MM.1S (cell line): ENCODE measurements around the gene POU4F1.

Experiments
- DNase-seq: peaks from one replicate; pipeline ENCODE4 v3.0.0-alpha.2; 2015
- H2AFZ ChIP-seq: fragments of 300-600 bp; sonication (generic); 2 replicates; pipeline ENCODE4 v1.6.0; 2016; ENCODE audit warnings: antibody characterized with exemption, low read length
- H3F3A ChIP-seq: fragments of 300-600 bp; sonication (generic); 2 replicates; pipeline ENCODE4 v1.6.1; 2016; ENCODE audit warnings: mild to moderate bottlenecking, antibody characterized with exemption, low read length, moderate library complexity, mixed read lengths; ENCODE audit not compliant: insufficient read depth
- H3K27ac ChIP-seq: fragments of 300-600 bp; sonication (generic); 2 replicates; pipeline ENCODE4 v1.5.1; 2016; ENCODE audit warnings: mild to moderate bottlenecking, low read length
- H3K27me3 ChIP-seq: fragments of 300-600 bp; sonication (generic); replicated peaks from 2 replicates; pipeline ENCODE4 v1.6.0; 2016; ENCODE audit warnings: low read length; ENCODE audit not compliant: insufficient read depth
- H3K36me3 ChIP-seq: fragments of 300-600 bp; sonication (generic); replicated peaks from 2 replicates; pipeline ENCODE4 v1.6.1; 2016; ENCODE audit warnings: mild to moderate bottlenecking, low read length, mixed read lengths; ENCODE audit not compliant: insufficient read depth
- H3K4me1 ChIP-seq: fragments of 300-600 bp; sonication (generic); 2 replicates; pipeline ENCODE4 v1.6.1; 2016; ENCODE audit warnings: low read length, mixed read lengths
- H3K4me2 ChIP-seq: fragments of 300-600 bp; sonication (generic); 2 replicates; pipeline ENCODE4 v1.6.0; 2016; ENCODE audit warnings: low read depth, low read length
- H3K4me3 ChIP-seq: fragments of 300-600 bp; sonication (generic); 2 replicates; pipeline ENCODE4 v1.5.1; 2016; ENCODE audit warnings: low read length, mixed read lengths
- H3K79me2 ChIP-seq: fragments of 300-600 bp; sonication (generic); 2 replicates; pipeline ENCODE4 v1.6.1; 2016; ENCODE audit warnings: mixed run types, low read length, mixed read lengths
- H3K9ac ChIP-seq: fragments of 300-600 bp; sonication (generic); 2 replicates; pipeline ENCODE4 v1.6.1; 2016; ENCODE audit warnings: low read length, mixed read lengths
- H3K9me2 ChIP-seq: fragments of 300-600 bp; sonication (generic); replicated peaks from 2 replicates; pipeline ENCODE4 v1.6.1; 2016; ENCODE audit warnings: mild to moderate bottlenecking, low read length, mixed read lengths; ENCODE audit not compliant: insufficient read depth
- H3K9me3 ChIP-seq: fragments of 300-600 bp; sonication (generic); replicated peaks from 2 replicates; pipeline ENCODE4 v1.6.1; 2016; ENCODE audit warnings: mild to moderate bottlenecking, low read length, mixed read lengths; ENCODE audit not compliant: insufficient read depth
- H4K20me1 ChIP-seq: fragments of 300-600 bp; sonication (generic); 2 replicates; pipeline ENCODE4 v1.6.1; 2016; ENCODE audit warnings: mild to moderate bottlenecking, low read length, moderate library complexity, mixed read lengths; ENCODE audit not compliant: insufficient read depth
- EZH2 ChIP-seq: fragments of 300-600 bp; sonication (generic); optimal IDR thresholded peaks from 2 replicates; pipeline ENCODE3; 2017; ENCODE audit warnings: low read depth, mild to moderate bottlenecking, antibody characterized with exemption, low read length, mixed read lengths
- EZH2phosphoT487 ChIP-seq: fragments of 300-600 bp; sonication (generic); IDR thresholded peaks from 2 replicates; pipeline ENCODE4 v1.6.1; 2018; ENCODE audit warnings: antibody characterized with exemption, low read length
- TF ChIP-seq, protein P1 (sequence below): fragments of 300-600 bp; sonication (generic); IDR thresholded peaks from 2 replicates; pipeline ENCODE4 v1.5.1; 2016; ENCODE audit warnings: antibody characterized with exemption, low read length, mixed read lengths

POU4F1 gene

GRCh38 chr13:78618411-78618810 lies 15.1 kb upstream of the POU4F1 start:
- Histone ChIP-seq H3K36me3 (peaks cover 8% of the 10 kb centered on the region; the same call in 1 of the 2 replicates), H3K4me2 (no peak overlapping the region), H2AFZ (no peak overlapping the region), H3F3A (no peaks in the 10 kb centered on the region), H3K27ac (no peak overlapping the region), H3K27me3 (no peaks in the 10 kb centered on the region), H3K9me2 (no peaks in the 10 kb centered on the region), H3K4me3 (no peak overlapping the region), H3K9me3 (no peaks in the 10 kb centered on the region), H4K20me1 (no peaks in the 10 kb centered on the region), H3K4me1 (no peaks in the 10 kb centered on the region), H3K9ac (no peak overlapping the region), H3K79me2 (no peaks in the 10 kb centered on the region)
- DNase-seq, result no peak
- TF ChIP-seq EZH2 (no peak), EZH2phosphoT487 (no peak)
- TF ChIP-seq, protein P1, sequence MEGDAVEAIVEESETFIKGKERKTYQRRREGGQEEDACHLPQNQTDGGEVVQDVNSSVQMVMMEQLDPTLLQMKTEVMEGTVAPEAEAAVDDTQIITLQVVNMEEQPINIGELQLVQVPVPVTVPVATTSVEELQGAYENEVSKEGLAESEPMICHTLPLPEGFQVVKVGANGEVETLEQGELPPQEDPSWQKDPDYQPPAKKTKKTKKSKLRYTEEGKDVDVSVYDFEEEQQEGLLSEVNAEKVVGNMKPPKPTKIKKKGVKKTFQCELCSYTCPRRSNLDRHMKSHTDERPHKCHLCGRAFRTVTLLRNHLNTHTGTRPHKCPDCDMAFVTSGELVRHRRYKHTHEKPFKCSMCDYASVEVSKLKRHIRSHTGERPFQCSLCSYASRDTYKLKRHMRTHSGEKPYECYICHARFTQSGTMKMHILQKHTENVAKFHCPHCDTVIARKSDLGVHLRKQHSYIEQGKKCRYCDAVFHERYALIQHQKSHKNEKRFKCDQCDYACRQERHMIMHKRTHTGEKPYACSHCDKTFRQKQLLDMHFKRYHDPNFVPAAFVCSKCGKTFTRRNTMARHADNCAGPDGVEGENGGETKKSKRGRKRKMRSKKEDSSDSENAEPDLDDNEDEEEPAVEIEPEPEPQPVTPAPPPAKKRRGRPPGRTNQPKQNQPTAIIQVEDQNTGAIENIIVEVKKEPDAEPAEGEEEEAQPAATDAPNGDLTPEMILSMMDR, result no peak

DNA sequence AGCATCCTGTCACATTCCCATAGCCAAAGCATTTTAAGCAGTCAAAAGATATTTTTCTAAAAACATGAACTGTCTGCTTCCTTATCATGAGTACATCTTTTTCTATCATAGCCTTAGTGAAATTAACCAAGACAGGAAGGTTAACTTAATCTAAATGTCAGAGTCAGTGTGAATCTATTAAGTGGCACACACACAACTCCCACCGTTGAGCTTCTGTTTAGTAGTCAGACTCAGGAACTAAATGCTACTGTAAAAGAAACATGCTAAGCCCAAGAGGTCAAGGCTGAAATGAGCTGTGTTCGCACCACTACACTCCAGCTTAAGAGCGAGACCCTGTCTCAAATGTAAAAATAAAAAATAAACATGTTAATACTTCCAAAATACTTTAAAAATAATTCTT lies 7.7 kb upstream of the POU4F1 start:
- Histone ChIP-seq H3K9ac (no peak overlapping the region), H3F3A (no peaks in the 10 kb centered on the region), H2AFZ (no peak overlapping the region), H3K4me1 (0 out of 2 replicates have a peak, but pooled peaks cover 2% of the 10 kb centered on the region), H3K27me3 (no peaks in the 10 kb centered on the region), H3K9me2 (no peaks in the 10 kb centered on the region), H3K9me3 (no peaks in the 10 kb centered on the region), H3K36me3 (no peaks in the 10 kb centered on the region), H3K79me2 (no peaks in the 10 kb centered on the region), H4K20me1 (no peaks in the 10 kb centered on the region), H3K4me3 (no peak overlapping the region), H3K4me2 (no peak overlapping the region), H3K27ac (no peak overlapping the region)
- no peak for TF ChIP-seq EZH2
- TF ChIP-seq, protein P1, result no peak
- TF ChIP-seq EZH2phosphoT487, result no peak
- DNase-seq, result no peak

DNA sequence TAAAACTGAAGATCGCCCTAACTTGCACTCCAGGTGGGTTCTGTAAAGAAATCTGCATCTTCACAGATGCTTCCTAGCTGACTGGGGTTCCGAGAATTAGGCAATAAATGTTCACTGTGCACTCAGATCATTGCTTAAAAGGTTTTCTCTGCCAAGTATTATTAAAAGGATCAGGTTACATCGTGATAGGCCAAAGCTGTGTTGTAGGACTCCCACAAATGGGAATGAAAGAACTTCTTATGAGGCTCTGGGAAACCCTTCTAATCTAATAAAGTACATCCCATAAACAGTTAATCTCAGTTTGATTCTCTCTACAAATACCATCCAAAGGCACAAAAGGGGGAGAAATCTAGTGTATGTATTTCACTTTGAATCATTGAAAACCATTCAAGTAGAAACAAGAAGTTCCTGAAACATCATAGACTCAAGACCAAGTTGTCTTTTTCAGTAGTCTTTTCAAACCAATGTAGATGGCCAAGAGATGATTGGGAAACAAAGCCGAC lies 7.1 kb upstream of the POU4F1 start:
- Histone ChIP-seq H3K27me3 (no peaks in the 10 kb centered on the region), H3K4me1 (0 out of 2 replicates have a peak, but pooled peaks cover 2% of the 10 kb centered on the region), H3K27ac (no peak overlapping the region), H4K20me1 (no peaks in the 10 kb centered on the region), H3K4me2 (no peak overlapping the region), H2AFZ (no peak overlapping the region), H3K4me3 (no peak overlapping the region), H3K9ac (no peak overlapping the region), H3K36me3 (no peaks in the 10 kb centered on the region), H3K9me3 (no peaks in the 10 kb centered on the region), H3K9me2 (no peaks in the 10 kb centered on the region), H3F3A (no peaks in the 10 kb centered on the region), H3K79me2 (no peaks in the 10 kb centered on the region)
- TF ChIP-seq, protein P1, result no peak
- no peak for TF ChIP-seq EZH2
- no peak for TF ChIP-seq EZH2phosphoT487
- no peak for DNase-seq
